ENCODE results near the gene ELL.

Gene ELL

DNA sequence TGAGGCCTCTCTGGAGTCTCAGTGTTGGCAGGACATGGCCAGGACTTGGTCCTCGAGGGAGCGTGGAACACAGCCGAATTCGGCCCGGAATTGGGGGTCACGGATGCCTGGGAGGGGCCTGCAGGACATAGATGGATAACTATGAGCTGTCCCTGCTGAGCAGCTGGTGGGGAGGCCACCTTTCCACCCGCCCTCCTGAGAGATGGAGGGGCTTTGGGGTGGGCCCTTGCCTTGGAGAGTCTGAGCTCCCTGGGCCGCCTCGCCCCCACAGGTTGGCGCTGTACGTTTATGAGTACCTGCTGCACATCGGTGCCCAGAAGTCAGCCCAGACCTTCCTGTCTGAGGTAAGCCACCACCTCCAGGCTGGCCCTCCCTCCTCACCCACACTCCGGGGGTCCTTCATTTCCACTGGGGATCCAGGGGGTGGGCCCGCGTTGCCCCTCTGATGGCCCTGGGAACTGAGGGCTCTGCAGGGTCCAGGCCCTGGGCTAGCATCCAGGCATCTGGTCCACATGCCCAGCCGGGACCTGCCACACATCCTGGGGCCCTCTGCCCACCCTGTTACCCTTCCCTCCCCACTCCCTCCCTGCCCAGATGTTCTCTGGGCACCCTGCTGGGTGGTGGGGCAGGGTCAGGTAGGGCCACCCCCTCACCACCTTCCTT is 94.7 kb downstream of the ELL start:
- FAIRE-seq (no peak), DNase-seq (ENCODE audit: insufficient read length, low spot score) (no peak)

GRCh38 chr19:18426416-18426767 is 95.5 kb downstream of the ELL start:
- no peak for FAIRE-seq
- no peak for DNase-seq (ENCODE audit: insufficient read length, low spot score)

- FAIRE-seq (peak; percentile 75), DNase-seq (ENCODE audit: insufficient read length, low spot score) (no peak)
Measured at GRCh38 chr19:18425515-18426415, 96.1 kb downstream of the ELL start.

- FAIRE-seq = no peak
Measured at GRCh38 chr19:18424890-18425514, 96.9 kb downstream of the ELL start.

GRCh38 chr19:18424122-18424889 is 97.6 kb downstream of the ELL start:
- FAIRE-seq (peak; percentile 16), DNase-seq (ENCODE audit: insufficient read length, low spot score) (no peak)

More at GRCh38 chr19:18424890-18425514, 96.9 kb downstream of the ELL start:
- DNase-seq (ENCODE audit: insufficient read length, low spot score) = no peak

- FAIRE-seq (no peak), DNase-seq (ENCODE audit: insufficient read length, low spot score) (no peak)
Measured at GRCh38 chr19:18423258-18424020, 98.4 kb downstream of the ELL start.

GRCh38 chr19:18422530-18423191 is 99.2 kb downstream of the ELL start:
- FAIRE-seq (no peak), DNase-seq (ENCODE audit: insufficient read length, low spot score) (no peak)

GRCh38 chr19:18421371-18421959 is 100.4 kb downstream of the ELL start:
- no peak for DNase-seq (ENCODE audit: insufficient read length, low spot score)
- no peak for FAIRE-seq

DNA sequence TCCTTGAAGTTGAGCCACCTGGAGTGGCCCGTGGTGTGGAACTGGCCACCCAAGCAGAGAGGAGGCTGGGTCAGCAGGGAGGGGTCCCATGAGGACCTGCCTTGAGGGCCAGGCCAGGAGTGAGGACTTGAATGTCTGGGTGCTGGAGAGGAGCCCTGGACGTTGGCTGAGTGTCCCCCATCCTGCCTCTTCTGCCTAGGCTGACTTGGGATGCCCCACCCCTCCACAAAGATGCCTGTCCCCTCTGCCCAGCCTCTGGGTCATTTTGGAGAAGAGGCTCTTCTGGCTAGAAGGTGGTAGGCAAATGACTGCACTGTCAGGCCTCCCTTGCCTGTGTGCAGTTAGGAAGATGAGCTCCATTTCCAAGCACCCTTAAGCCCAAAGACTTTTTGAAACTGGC is 100.9 kb downstream of the ELL start:
- DNase-seq (ENCODE audit: insufficient read length, low spot score) = no peak
- no peak for FAIRE-seq

- FAIRE-seq = no peak
- DNase-seq (ENCODE audit: insufficient read length, low spot score) = no peak
Measured at GRCh38 chr19:18419699-18420460, 102.0 kb downstream of the ELL start.

DNA sequence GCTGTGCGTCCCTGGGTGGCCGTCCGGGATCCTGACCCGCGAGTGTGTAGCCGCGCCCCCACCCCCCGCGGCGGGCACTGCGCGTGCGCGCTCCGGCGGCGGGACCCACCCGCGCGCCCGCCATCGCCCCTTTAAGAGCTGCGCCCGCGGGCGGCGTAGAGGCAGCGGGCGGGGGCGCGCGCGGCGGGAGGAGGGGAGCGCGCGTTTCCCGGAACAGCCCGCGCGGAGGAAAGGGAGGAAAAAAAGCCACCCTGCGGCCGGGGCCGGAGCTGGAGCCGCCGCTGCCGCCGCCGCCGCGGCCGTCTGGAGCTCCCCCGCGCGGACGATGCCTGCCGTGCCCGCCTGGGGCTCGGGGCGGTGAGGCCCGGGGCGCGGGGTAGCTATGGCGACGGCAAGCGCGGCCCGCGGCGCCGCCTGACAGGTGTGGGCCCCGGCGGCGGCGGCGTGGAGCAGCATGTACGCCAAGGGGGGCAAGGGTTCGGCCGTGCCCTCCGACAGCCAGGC is 102.6 kb downstream of the ELL start, which contains the start of gene SSBP4:
Gene SSBP4 (plus strand): TSS at position 204 of the 504 bp plus-strand sequence. CDS start 251 bp downstream, at position 455.
- FAIRE-seq (peak; percentile 89), DNase-seq (ENCODE audit: insufficient read length, low spot score) (peak; percentile 80)

GRCh38 chr19:18418483-18419194 is 103.2 kb downstream of the ELL start:
- FAIRE-seq (peak; percentile 33), DNase-seq (ENCODE audit: insufficient read length, low spot score) (no peak)

DNA sequence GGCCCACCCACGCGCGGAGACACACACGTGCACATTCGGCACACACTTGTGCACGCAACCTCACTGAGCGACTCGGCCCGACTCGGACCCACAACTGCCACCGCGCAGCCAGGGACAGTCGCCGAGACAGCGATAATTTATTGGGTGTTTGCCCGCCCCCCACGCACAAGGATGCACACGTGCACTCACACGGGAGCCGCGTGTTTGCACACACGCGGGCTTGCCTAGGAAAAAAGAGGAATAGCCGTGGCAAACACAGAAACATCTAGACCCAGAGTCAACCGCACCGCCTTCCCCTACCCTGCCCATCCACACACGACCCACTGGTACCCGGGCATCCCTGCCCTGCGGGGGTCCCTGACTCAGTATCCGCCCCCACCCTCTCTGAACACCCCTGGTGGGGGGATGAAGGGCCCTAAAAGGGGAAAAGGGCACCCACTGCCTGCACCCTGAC is 103.8 kb downstream of the ELL start:
- FAIRE-seq (peak; percentile 9), DNase-seq (ENCODE audit: insufficient read length, low spot score) (no peak)

- DNase-seq (ENCODE audit: insufficient read length, low spot score) = peak; percentile 85
Measured at GRCh38 chr19:18417250-18418028, 104.4 kb downstream of the ELL start.

GRCh38 chr19:18416778-18417249 is 105.1 kb downstream of the ELL start:
- FAIRE-seq = peak; percentile 86
- peak; percentile 76 for DNase-seq (ENCODE audit: insufficient read length, low spot score)

More at GRCh38 chr19:18417250-18418028, 104.4 kb downstream of the ELL start:
- peak; percentile 72 for FAIRE-seq

GRCh38 chr19:18415178-18415867 is 106.5 kb downstream of the ELL start:
- FAIRE-seq (no peak), DNase-seq (ENCODE audit: insufficient read length, low spot score) (no peak)

All from HTR-8/SVneo (cell line).